GM12878 (cell line): ENCODE measurements around the gene ATP1A1. TPM values are rescaled to one million over a fixed set of nuclear protein-coding genes. Genes with fewer than 3 reads are reported as not detected.

Experiments
- BCL3 ChIP-seq: IDR thresholded peaks from 2 replicates; pipeline ENCODE4 v1.6.1; 2011; ENCODE audit warnings: borderline replicate concordance, low read depth, mild to moderate bottlenecking, moderate library complexity, low read length; ENCODE audit not compliant: insufficient read depth, poor library complexity, severe bottlenecking
- BRCA1 ChIP-seq: IDR thresholded peaks from 2 replicates; pipeline ENCODE4 v1.6.1; 2011; ENCODE audit warnings: low read depth, low read length, improper control_type of control experiment
- DPF2 ChIP-seq: fragments of 450-650 bp; IDR thresholded peaks from 2 replicates; pipeline ENCODE4 v1.6.1; 2017; ENCODE audit warnings: mild to moderate bottlenecking
- MLLT1 ChIP-seq: fragments of 450-650 bp; IDR thresholded peaks from 2 replicates; pipeline ENCODE4 v1.6.1; 2016; ENCODE audit warnings: mild to moderate bottlenecking
- RAD21 ChIP-seq: IDR thresholded peaks from 2 replicates; pipeline ENCODE4 v1.6.1; 2011; ENCODE audit warnings: mild to moderate bottlenecking, low read depth, low read length, moderate library complexity; ENCODE audit not compliant: insufficient read depth
- RELB ChIP-seq: fragments of 450-650 bp; IDR thresholded peaks from 2 replicates; pipeline ENCODE4 v1.6.1; 2017; ENCODE audit warnings: low read depth, mild to moderate bottlenecking, moderate library complexity
- SIN3A ChIP-seq: IDR thresholded peaks from 2 replicates; pipeline ENCODE4 v1.6.1; 2012; ENCODE audit warnings: low read depth, low read length, improper control_type of control experiment
- SUZ12 ChIP-seq: fragments of 200-600 bp; sonication (generic); IDR thresholded peaks from one replicate; pipeline ENCODE4 v1.6.1; 2018; ENCODE audit warnings: antibody characterized with exemption, mild to moderate bottlenecking; ENCODE audit not compliant: unreplicated experiment
- USF1 ChIP-seq: IDR thresholded peaks from 2 replicates; pipeline ENCODE4 v1.6.1; 2011; ENCODE audit warnings: borderline replicate concordance, low read depth, mild to moderate bottlenecking, moderate library complexity, mixed read lengths, low read length; ENCODE audit not compliant: insufficient read depth; ENCODE audit errors: extremely low read length
- polyA plus RNA-seq, 11 experiments: library from polyadenylated mRNA; depleted of rRNA in 4 of 11; unstranded in 6 of 11; stranded (reverse) in 5 of 11; fragments of >200 nt; fragmentation: Nextera tagmentation in 4 of 11; fragmentation: Illumina TruSeq in 1 of 11; extraction: Ambion mirVana in 4 of 11; extraction: Trizol in 1 of 11; gene quantifications; 1 replicate in 1 of 11; 2 replicates in 10 of 11; pipeline versions ENCODE4 v1.2.1 to v1.2.3, GENCODE V29; 2011 to 2016; ENCODE audit warnings: inconsistent platforms in 2 of 11, missing spikeins in 2 of 11, low read depth in 1 of 11
- total RNA-seq, 4 experiments: library from RNA; depleted of rRNA in 3 of 4; stranded (reverse); fragments of >200 nt in 3 of 4; fragmentation: Illumina TruSeq in 1 of 4; extraction: Trizol in 1 of 4; gene quantifications; 2 replicates each; pipeline versions ENCODE4 v1.2.1 to v1.2.3, GENCODE V29; 2013 to 2021
- TF ChIP-seq, protein P1 (sequence below): IDR thresholded peaks from 2 replicates; pipeline ENCODE4 v1.6.1; 2012; ENCODE audit warnings: improper control_type of control experiment, low read depth, low read length; ENCODE audit not compliant: insufficient replicate concordance
- TF ChIP-seq, protein P2 (sequence below): fragments of 150-350 bp; IDR thresholded peaks from 2 replicates; pipeline ENCODE4 v1.6.1; 2016; ENCODE audit warnings: low read depth, low read length

The ATP1A1 gene
- total and polyA plus RNA-seq, 10 of the 15 experiments (the other 5 are each of a cell fraction or from before 2014, with no cell fraction given) = 113 to 566 (median 313) TPM

DNA sequence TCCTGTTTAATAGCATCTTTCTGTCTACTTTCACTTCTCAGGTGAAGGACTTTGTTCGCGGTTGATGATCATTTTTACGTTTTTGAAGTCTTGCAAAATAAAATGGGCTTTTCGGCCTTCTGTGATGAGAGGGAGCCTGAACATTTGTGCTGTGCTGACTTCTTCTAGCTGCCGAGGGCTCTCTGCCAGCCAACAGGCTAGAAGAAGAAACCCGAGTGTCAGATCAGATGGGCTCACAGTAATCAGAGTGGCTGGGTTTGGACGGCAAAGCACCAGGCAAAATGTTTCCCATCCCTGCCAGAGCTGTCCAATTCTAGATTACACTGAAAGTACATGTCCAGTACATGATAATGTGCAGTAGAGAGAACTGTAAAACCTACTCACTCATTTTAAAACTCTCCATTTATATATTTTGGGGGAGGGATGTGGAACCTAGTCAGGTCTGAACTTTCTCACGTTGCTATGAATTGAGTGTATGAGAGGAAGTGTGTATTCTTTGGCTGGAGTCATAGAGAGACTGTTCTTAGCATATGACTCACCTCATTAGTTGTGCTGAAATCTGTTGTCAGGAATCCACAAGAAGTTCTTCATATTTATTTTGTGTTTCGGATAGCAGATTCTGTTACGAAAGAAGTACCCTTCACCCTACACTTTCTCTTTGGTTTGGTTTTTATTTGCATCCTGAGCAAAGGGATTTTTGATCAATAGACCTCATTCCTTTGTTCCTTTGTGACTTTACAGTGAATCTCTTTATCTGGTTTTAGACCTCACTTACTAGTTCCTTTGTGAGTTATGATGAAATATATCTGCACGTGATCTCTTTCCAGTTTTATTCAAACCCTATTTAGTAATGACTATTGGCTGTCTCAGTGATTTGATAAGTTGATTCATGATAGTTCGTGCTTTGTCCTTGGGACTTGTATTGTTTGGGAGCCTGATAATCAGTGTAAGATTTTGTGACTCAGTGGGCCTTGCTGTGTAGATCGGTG is 4.8 kb downstream of the ATP1A1 start (continued):
- TF ChIP-seq MLLT1 (peak; percentile 99), RELB (peak; percentile 85), SIN3A (no peak), SUZ12 (no peak), BRCA1 (no peak), BCL3 (peak; percentile 91), USF1 (no peak), DPF2 (peak; percentile 86), RAD21 (no peak)
- TF ChIP-seq, protein P1, sequence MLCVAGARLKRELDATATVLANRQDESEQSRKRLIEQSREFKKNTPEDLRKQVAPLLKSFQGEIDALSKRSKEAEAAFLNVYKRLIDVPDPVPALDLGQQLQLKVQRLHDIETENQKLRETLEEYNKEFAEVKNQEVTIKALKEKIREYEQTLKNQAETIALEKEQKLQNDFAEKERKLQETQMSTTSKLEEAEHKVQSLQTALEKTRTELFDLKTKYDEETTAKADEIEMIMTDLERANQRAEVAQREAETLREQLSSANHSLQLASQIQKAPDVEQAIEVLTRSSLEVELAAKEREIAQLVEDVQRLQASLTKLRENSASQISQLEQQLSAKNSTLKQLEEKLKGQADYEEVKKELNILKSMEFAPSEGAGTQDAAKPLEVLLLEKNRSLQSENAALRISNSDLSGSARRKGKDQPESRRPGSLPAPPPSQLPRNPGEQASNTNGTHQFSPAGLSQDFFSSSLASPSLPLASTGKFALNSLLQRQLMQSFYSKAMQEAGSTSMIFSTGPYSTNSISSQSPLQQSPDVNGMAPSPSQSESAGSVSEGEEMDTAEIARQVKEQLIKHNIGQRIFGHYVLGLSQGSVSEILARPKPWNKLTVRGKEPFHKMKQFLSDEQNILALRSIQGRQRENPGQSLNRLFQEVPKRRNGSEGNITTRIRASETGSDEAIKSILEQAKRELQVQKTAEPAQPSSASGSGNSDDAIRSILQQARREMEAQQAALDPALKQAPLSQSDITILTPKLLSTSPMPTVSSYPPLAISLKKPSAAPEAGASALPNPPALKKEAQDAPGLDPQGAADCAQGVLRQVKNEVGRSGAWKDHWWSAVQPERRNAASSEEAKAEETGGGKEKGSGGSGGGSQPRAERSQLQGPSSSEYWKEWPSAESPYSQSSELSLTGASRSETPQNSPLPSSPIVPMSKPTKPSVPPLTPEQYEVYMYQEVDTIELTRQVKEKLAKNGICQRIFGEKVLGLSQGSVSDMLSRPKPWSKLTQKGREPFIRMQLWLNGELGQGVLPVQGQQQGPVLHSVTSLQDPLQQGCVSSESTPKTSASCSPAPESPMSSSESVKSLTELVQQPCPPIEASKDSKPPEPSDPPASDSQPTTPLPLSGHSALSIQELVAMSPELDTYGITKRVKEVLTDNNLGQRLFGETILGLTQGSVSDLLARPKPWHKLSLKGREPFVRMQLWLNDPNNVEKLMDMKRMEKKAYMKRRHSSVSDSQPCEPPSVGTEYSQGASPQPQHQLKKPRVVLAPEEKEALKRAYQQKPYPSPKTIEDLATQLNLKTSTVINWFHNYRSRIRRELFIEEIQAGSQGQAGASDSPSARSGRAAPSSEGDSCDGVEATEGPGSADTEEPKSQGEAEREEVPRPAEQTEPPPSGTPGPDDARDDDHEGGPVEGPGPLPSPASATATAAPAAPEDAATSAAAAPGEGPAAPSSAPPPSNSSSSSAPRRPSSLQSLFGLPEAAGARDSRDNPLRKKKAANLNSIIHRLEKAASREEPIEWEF = peak; percentile 91
- TF ChIP-seq, protein P2, sequence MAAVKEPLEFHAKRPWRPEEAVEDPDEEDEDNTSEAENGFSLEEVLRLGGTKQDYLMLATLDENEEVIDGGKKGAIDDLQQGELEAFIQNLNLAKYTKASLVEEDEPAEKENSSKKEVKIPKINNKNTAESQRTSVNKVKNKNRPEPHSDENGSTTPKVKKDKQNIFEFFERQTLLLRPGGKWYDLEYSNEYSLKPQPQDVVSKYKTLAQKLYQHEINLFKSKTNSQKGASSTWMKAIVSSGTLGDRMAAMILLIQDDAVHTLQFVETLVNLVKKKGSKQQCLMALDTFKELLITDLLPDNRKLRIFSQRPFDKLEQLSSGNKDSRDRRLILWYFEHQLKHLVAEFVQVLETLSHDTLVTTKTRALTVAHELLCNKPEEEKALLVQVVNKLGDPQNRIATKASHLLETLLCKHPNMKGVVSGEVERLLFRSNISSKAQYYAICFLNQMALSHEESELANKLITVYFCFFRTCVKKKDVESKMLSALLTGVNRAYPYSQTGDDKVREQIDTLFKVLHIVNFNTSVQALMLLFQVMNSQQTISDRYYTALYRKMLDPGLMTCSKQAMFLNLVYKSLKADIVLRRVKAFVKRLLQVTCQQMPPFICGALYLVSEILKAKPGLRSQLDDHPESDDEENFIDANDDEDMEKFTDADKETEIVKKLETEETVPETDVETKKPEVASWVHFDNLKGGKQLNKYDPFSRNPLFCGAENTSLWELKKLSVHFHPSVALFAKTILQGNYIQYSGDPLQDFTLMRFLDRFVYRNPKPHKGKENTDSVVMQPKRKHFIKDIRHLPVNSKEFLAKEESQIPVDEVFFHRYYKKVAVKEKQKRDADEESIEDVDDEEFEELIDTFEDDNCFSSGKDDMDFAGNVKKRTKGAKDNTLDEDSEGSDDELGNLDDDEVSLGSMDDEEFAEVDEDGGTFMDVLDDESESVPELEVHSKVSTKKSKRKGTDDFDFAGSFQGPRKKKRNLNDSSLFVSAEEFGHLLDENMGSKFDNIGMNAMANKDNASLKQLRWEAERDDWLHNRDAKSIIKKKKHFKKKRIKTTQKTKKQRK = no peak
